GM23338 (cell line): ENCODE results near the gene IL10. TPM values are rescaled to one million over a fixed set of nuclear protein-coding genes. Genes with fewer than 3 reads are reported as not detected.

Experiments used
- ATAC-seq: fragments of 200-7000 bp; cut with Tn5 transposase; 3 replicates; pipeline ENCODE4 v1.9.1; 2020
- DNase-seq: peaks from one replicate; pipeline ENCODE4 v3.0.0-alpha.2; 2015; ENCODE audit warnings: low spot score
- H2AFZ ChIP-seq: fragments of 200-600 bp; sonication (generic); 2 replicates; pipeline ENCODE4 v1.8.0; 2016; ENCODE audit warnings: antibody characterized with exemption, mild to moderate bottlenecking, moderate library complexity
- H3F3A ChIP-seq: fragments of 200-600 bp; sonication (generic); replicated peaks from 2 replicates; pipeline ENCODE4 v1.8.0; 2017; ENCODE audit warnings: antibody characterized with exemption, mixed run types, low read depth
- H3K27ac ChIP-seq: fragments of 200-600 bp; sonication (generic); 2 replicates; pipeline ENCODE4 v1.6.1; 2016; ENCODE audit warnings: low read depth
- H3K27me3 ChIP-seq: fragments of 200-600 bp; sonication (generic); 2 replicates; pipeline ENCODE4 v1.8.0; 2016; ENCODE audit warnings: mild to moderate bottlenecking, mixed run types, moderate library complexity; ENCODE audit not compliant: insufficient read depth
- H3K36me3 ChIP-seq: fragments of 200-600 bp; sonication (generic); 2 replicates; pipeline ENCODE4 v1.8.0; 2016; ENCODE audit warnings: mild to moderate bottlenecking; ENCODE audit not compliant: insufficient read depth
- H3K4me1 ChIP-seq: fragments of 200-600 bp; sonication (generic); 2 replicates; pipeline ENCODE4 v1.8.0; 2016; ENCODE audit warnings: mild to moderate bottlenecking, moderate library complexity; ENCODE audit not compliant: insufficient read depth
- H3K4me2 ChIP-seq: fragments of 200-600 bp; sonication (generic); 2 replicates; pipeline ENCODE4 v1.7.1; 2017; ENCODE audit warnings: mixed run types
- H3K4me3 ChIP-seq: fragments of 200-600 bp; sonication (generic); 2 replicates; pipeline ENCODE4 v1.6.1; 2016; ENCODE audit warnings: mixed run types
- H3K79me2 ChIP-seq: fragments of 200-600 bp; sonication (generic); replicated peaks from 2 replicates; pipeline ENCODE4 v1.8.0; 2017; ENCODE audit warnings: mild to moderate bottlenecking; ENCODE audit not compliant: insufficient read depth
- H3K9me2 ChIP-seq: fragments of 200-600 bp; sonication (generic); 2 replicates; pipeline ENCODE4 v1.8.0; 2017; ENCODE audit not compliant: insufficient read depth
- H4K20me1 ChIP-seq: fragments of 200-600 bp; sonication (generic); replicated peaks from 2 replicates; pipeline ENCODE4 v1.8.0; 2017; ENCODE audit warnings: mild to moderate bottlenecking; ENCODE audit not compliant: insufficient read depth
- H3K27ac Mint-ChIP-seq: 2 replicates; pipeline ENCODE4 v1.8.0; 2020; ENCODE audit warnings: inconsistent platforms, mild to moderate bottlenecking, moderate library complexity, mixed read lengths
- H3K27me3 Mint-ChIP-seq: 3 replicates; pipeline ENCODE4 v1.8.0; 2022; ENCODE audit warnings: low read depth, mild to moderate bottlenecking, moderate library complexity, mixed read lengths, inconsistent platforms; ENCODE audit not compliant: insufficient read depth, poor library complexity
- H3K36me3 Mint-ChIP-seq: 3 replicates; pipeline ENCODE4 v1.8.0; 2021; ENCODE audit warnings: low read depth, mild to moderate bottlenecking, inconsistent platforms, moderate library complexity, mixed read lengths
- H3K4me1 Mint-ChIP-seq: 3 replicates; pipeline ENCODE4 v1.8.0; 2020; ENCODE audit warnings: mild to moderate bottlenecking, inconsistent platforms, mixed read lengths
- H3K4me3 Mint-ChIP-seq: 3 replicates; pipeline ENCODE4 v1.8.0; 2021; ENCODE audit warnings: moderate library complexity, mild to moderate bottlenecking, inconsistent platforms, mixed read lengths
- H3K9me3 Mint-ChIP-seq: 3 replicates; pipeline ENCODE4 v1.8.0; 2020; ENCODE audit warnings: moderate library complexity, mild to moderate bottlenecking, inconsistent platforms, mixed read lengths
- CREB1 ChIP-seq: fragments of 250-450 bp; sonication (Bioruptor Pico); IDR thresholded peaks from 2 replicates; pipeline ENCODE4 v1.5.0; 2020; ENCODE audit warnings: low read depth, mild to moderate bottlenecking, moderate library complexity
- EZH2 ChIP-seq: fragments of 200-600 bp; sonication (generic); IDR thresholded peaks from one replicate; pipeline ENCODE4 v1.8.0; 2017; ENCODE audit warnings: antibody characterized with exemption, mild to moderate bottlenecking, low read depth; ENCODE audit not compliant: unreplicated experiment
- EZH2phosphoT487 ChIP-seq: fragments of 200-600 bp; sonication (generic); IDR thresholded peaks from one replicate; pipeline ENCODE4 v1.8.1; 2018; ENCODE audit warnings: antibody characterized with exemption; ENCODE audit not compliant: unreplicated experiment
- JUNB ChIP-seq: IDR thresholded peaks from one replicate; pipeline ENCODE4 v1.6.1; 2016; ENCODE audit warnings: antibody characterized with exemption; ENCODE audit not compliant: unreplicated experiment
- NANOG ChIP-seq: IDR thresholded peaks from 2 replicates; pipeline ENCODE4 v1.6.1; 2016; ENCODE audit warnings: antibody characterized with exemption, borderline replicate concordance
- POLR2AphosphoS5 ChIP-seq: IDR thresholded peaks from 2 replicates; pipeline ENCODE4 v1.6.1; 2016; ENCODE audit warnings: antibody characterized with exemption, low read depth
- STAT1 ChIP-seq: IDR thresholded peaks from one replicate; pipeline ENCODE4 v1.6.1; 2016; ENCODE audit warnings: antibody characterized with exemption; ENCODE audit not compliant: unreplicated experiment
- ZNF114 ChIP-seq: fragments of 250-450 bp; sonication (Bioruptor Pico); IDR thresholded peaks from 2 replicates; pipeline ENCODE4 v1.5.0; 2020; ENCODE audit warnings: mild to moderate bottlenecking, moderate library complexity
- ZNF331 ChIP-seq: fragments of 250-450 bp; sonication (Bioruptor Pico); IDR thresholded peaks from 2 replicates; pipeline ENCODE4 v1.5.0; 2020; ENCODE audit warnings: low read depth, mild to moderate bottlenecking, moderate library complexity
- polyA plus RNA-seq: library from polyadenylated mRNA; unstranded; fragments of >200 nt; fragmentation: Nextera tagmentation; extraction: Ambion mirVana; gene quantifications from 2 replicates; pipeline ENCODE4 v1.2.1, GENCODE V29; 2016
- total RNA-seq: library from RNA; depleted of rRNA; stranded (reverse); fragments of >200 nt; shearing (Covaris generic); gene quantifications from 2 replicates; pipeline ENCODE4 v1.2.3, GENCODE V29; 2014
- TF ChIP-seq, protein P1 (sequence below): IDR thresholded peaks from 2 replicates; pipeline ENCODE4 v1.6.1; 2016; ENCODE audit warnings: antibody characterized with exemption
- TF ChIP-seq, protein P2 (sequence below): fragments of 250-450 bp; sonication (Bioruptor Pico); IDR thresholded peaks from 2 replicates; pipeline ENCODE4 v1.5.0; 2020; ENCODE audit warnings: mild to moderate bottlenecking, moderate library complexity
- TF ChIP-seq, protein P3 (sequence below), 2 experiments: fragments of 200-600 bp in 1 of 2; sonication (generic) in 1 of 2; conservative IDR thresholded peaks; 2 replicates each; pipeline versions ENCODE4 v1.5.1 to v1.6.1; 2016 to 2017; ENCODE audit warnings: antibody characterized with exemption in 2 of 2, low read depth in 2 of 2, mild to moderate bottlenecking in 2 of 2, moderate library complexity in 1 of 2
- TF ChIP-seq, protein P4 (sequence below): IDR thresholded peaks from one replicate; pipeline ENCODE4 v1.6.1; 2018; ENCODE audit warnings: antibody characterized with exemption; ENCODE audit not compliant: unreplicated experiment

IL10 gene
- total and polyA plus RNA-seq, 2 experiments from 2014 or later: not detected

DNA sequence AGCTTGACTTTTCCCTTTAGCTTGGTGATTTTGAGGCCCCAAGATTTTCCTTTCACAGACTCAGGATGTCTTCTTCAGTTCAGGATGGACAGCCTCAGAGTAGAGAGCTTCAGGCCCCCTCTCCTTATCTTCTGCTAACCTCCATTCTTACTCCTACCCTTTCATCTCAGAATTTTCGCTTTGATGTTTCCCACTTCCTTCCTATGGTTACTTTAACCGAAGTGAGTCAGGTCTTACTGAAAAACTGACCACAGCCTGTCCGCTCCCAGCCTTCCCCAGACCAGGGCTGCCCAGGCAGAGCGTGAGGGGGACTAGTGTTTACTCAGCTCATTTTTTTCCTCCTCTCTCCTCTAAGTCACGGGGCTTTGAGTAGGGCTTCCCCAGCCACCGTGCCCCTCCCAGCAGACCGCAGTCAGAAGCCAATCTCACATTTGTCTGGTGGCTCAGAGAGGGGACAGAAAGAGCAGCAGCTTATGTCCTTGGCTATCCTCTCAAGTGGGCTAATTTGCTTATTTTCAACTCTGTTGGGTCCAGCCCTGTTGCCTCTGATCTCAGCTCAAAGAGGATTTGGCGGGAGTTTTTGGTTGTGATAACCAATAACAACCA is 5.9 kb downstream of the IL10 start:
- DNase-seq (no peak), ATAC-seq (no peak)
- Histone ChIP-seq H3K27ac (no peak overlapping the region), H3K9me2 (0 out of 2 replicates have a peak, but pooled peaks cover 12% of the 10 kb centered on the region), H3K4me2 (no peak overlapping the region), H2AFZ (no peak overlapping the region), H3K36me3 (no peaks in the 10 kb centered on the region), H4K20me1 (no peaks in the 10 kb centered on the region), H3K79me2 (no peaks in the 10 kb centered on the region), H3K4me3 (no peak overlapping the region), H3K4me1 (peaks cover 16% of the 10 kb centered on the region; the same call in 1 of the 2 replicates), H3F3A (no peaks in the 10 kb centered on the region), H3K27me3 (no peaks in the 10 kb centered on the region)
- Mint-ChIP-seq H3K36me3 (no peaks in the 10 kb centered on the region), H3K27me3 (peaks cover 6% of the 10 kb centered on the region), H3K4me1 (peaks cover 25% of the 10 kb centered on the region), H3K27ac (no peak overlapping the region), H3K9me3 (no peaks in the 10 kb centered on the region), H3K4me3 (no peak overlapping the region)
- TF ChIP-seq ZNF114: no peak
- TF ChIP-seq, protein P1, sequence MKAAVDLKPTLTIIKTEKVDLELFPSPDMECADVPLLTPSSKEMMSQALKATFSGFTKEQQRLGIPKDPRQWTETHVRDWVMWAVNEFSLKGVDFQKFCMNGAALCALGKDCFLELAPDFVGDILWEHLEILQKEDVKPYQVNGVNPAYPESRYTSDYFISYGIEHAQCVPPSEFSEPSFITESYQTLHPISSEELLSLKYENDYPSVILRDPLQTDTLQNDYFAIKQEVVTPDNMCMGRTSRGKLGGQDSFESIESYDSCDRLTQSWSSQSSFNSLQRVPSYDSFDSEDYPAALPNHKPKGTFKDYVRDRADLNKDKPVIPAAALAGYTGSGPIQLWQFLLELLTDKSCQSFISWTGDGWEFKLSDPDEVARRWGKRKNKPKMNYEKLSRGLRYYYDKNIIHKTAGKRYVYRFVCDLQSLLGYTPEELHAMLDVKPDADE: no peak
- TF ChIP-seq EZH2: no peak
- TF ChIP-seq, protein P2, sequence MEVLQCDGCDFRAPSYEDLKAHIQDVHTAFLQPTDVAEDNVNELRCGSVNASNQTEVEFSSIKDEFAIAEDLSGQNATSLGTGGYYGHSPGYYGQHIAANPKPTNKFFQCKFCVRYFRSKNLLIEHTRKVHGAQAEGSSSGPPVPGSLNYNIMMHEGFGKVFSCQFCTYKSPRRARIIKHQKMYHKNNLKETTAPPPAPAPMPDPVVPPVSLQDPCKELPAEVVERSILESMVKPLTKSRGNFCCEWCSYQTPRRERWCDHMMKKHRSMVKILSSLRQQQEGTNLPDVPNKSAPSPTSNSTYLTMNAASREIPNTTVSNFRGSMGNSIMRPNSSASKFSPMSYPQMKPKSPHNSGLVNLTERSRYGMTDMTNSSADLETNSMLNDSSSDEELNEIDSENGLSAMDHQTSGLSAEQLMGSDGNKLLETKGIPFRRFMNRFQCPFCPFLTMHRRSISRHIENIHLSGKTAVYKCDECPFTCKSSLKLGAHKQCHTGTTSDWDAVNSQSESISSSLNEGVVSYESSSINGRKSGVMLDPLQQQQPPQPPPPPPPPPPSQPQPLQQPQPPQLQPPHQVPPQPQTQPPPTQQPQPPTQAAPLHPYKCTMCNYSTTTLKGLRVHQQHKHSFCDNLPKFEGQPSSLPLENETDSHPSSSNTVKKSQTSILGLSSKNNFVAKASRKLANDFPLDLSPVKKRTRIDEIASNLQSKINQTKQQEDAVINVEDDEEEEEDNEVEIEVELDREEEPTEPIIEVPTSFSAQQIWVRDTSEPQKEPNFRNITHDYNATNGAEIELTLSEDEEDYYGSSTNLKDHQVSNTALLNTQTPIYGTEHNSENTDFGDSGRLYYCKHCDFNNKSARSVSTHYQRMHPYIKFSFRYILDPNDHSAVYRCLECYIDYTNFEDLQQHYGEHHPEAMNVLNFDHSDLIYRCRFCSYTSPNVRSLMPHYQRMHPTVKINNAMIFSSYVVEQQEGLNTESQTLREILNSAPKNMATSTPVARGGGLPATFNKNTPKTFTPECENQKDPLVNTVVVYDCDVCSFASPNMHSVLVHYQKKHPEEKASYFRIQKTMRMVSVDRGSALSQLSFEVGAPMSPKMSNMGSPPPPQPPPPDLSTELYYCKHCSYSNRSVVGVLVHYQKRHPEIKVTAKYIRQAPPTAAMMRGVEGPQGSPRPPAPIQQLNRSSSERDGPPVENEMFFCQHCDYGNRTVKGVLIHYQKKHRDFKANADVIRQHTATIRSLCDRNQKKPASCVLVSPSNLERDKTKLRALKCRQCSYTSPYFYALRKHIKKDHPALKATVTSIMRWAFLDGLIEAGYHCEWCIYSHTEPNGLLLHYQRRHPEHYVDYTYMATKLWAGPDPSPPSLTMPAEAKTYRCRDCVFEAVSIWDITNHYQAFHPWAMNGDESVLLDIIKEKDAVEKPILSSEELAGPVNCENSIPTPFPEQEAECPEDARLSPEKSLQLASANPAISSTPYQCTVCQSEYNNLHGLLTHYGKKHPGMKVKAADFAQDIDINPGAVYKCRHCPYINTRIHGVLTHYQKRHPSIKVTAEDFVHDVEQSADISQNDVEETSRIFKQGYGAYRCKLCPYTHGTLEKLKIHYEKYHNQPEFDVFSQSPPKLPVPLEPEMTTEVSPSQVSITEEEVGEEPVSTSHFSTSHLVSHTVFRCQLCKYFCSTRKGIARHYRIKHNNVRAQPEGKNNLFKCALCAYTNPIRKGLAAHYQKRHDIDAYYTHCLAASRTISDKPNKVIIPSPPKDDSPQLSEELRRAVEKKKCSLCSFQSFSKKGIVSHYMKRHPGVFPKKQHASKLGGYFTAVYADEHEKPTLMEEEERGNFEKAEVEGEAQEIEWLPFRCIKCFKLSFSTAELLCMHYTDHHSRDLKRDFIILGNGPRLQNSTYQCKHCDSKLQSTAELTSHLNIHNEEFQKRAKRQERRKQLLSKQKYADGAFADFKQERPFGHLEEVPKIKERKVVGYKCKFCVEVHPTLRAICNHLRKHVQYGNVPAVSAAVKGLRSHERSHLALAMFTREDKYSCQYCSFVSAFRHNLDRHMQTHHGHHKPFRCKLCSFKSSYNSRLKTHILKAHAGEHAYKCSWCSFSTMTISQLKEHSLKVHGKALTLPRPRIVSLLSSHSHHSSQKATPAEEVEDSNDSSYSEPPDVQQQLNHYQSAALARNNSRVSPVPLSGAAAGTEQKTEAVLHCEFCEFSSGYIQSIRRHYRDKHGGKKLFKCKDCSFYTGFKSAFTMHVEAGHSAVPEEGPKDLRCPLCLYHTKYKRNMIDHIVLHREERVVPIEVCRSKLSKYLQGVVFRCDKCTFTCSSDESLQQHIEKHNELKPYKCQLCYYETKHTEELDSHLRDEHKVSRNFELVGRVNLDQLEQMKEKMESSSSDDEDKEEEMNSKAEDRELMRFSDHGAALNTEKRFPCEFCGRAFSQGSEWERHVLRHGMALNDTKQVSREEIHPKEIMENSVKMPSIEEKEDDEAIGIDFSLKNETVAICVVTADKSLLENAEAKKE (CRISPR knock-in tag): no peak
- TF ChIP-seq ZNF331 (CRISPR knock-in tag): no peak
- TF ChIP-seq JUNB: no peak
- TF ChIP-seq, protein P3, sequence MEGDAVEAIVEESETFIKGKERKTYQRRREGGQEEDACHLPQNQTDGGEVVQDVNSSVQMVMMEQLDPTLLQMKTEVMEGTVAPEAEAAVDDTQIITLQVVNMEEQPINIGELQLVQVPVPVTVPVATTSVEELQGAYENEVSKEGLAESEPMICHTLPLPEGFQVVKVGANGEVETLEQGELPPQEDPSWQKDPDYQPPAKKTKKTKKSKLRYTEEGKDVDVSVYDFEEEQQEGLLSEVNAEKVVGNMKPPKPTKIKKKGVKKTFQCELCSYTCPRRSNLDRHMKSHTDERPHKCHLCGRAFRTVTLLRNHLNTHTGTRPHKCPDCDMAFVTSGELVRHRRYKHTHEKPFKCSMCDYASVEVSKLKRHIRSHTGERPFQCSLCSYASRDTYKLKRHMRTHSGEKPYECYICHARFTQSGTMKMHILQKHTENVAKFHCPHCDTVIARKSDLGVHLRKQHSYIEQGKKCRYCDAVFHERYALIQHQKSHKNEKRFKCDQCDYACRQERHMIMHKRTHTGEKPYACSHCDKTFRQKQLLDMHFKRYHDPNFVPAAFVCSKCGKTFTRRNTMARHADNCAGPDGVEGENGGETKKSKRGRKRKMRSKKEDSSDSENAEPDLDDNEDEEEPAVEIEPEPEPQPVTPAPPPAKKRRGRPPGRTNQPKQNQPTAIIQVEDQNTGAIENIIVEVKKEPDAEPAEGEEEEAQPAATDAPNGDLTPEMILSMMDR (conservative IDR thresholded peaks at IDR 0.05; ENCODE audit: low read depth in 2 of 2): no peak
- no peak for TF ChIP-seq POLR2AphosphoS5
- TF ChIP-seq STAT1: no peak
- TF ChIP-seq CREB1 (CRISPR knock-in tag): no peak
- TF ChIP-seq, protein P4, sequence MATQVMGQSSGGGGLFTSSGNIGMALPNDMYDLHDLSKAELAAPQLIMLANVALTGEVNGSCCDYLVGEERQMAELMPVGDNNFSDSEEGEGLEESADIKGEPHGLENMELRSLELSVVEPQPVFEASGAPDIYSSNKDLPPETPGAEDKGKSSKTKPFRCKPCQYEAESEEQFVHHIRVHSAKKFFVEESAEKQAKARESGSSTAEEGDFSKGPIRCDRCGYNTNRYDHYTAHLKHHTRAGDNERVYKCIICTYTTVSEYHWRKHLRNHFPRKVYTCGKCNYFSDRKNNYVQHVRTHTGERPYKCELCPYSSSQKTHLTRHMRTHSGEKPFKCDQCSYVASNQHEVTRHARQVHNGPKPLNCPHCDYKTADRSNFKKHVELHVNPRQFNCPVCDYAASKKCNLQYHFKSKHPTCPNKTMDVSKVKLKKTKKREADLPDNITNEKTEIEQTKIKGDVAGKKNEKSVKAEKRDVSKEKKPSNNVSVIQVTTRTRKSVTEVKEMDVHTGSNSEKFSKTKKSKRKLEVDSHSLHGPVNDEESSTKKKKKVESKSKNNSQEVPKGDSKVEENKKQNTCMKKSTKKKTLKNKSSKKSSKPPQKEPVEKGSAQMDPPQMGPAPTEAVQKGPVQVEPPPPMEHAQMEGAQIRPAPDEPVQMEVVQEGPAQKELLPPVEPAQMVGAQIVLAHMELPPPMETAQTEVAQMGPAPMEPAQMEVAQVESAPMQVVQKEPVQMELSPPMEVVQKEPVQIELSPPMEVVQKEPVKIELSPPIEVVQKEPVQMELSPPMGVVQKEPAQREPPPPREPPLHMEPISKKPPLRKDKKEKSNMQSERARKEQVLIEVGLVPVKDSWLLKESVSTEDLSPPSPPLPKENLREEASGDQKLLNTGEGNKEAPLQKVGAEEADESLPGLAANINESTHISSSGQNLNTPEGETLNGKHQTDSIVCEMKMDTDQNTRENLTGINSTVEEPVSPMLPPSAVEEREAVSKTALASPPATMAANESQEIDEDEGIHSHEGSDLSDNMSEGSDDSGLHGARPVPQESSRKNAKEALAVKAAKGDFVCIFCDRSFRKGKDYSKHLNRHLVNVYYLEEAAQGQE: no peak
- no peak for TF ChIP-seq EZH2phosphoT487
- TF ChIP-seq NANOG: no peak
